ENCODE results near the gene UST.
"Not testable (repeated sequence)": the region's sequence is repeated elsewhere in the genome, so short reads cannot be mapped to it uniquely, and the experiment has no call there.

UST gene

DNA sequence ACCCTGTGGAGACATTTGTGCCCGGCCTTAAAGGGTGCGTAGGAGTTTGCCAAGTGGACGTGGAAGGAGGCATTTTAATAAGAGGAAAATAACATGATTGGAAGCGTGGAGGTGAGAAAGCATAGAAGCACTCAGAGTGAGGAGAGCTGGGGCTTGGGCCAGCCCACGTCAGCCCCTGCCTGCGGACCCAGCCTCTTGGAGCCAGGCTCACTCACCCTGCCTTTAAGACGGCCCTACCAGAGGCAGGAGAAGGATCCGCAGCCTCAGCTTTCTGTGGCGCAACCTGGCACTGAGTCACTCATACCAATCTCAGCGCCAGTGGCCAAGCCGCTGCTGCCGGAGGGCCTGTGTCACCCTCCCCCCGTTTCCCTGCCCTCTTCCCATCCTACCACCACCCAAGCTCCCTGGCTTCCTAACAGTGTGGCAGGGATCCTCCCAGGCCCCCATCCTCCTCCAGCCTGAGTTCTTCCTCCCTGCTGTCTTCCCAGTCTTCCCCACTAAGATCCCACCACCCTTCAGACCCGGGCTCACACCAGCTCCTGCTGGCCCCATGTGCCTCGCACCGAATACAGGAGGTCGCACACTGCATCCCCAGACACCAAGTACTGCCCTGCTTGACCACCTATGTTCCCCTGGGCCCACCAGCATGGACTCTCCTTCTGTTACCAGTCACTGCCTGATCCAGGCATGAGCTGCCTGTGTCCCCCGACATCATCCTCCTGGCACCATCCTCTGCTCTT, 285.2 kb downstream of the UST start:
- peak; percentile 93 for DNase-seq (ENCODE audit: low spot score)
- peak; percentile 82 for FAIRE-seq

DNA sequence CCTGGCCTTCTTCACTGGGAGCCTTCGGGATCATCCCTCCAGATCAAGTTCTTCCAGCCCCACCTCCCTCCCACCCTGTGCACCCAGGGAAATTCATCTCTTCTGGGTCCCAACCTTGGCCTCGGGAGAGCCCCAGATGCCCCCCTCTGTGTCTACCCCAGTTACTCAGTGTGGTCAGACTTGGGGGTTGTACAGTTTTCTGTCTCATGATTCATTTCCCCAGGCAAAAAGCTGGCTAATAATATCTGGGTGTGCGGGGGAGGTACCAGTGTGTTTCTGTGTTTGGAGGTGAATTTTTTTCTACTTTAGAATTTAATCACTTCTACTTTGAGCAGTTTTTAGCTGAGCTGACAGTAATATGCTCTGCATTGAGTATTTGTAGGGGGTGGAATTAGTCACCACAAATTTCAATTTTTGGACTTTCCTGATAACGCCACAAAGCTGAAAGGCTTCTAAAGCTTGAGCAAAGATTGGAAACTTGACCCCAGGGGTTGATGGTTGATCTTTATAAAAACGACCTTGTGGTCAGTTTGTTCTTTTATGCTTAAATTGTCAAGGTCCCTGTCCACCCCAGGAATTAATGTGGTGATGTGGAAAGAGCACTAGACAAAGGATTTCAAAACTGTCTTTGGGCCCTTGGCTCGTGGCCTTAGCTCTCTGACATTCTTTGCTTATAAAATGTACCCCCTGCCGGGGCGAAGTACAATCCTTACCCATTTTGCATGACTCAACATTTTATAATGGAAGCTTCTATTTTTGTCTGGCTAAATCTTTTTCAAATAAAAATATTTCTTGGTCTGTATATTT, 286.0 kb downstream of the UST start:
- FAIRE-seq (peak; percentile 90), DNase-seq (ENCODE audit: low spot score) (peak; percentile 91)

DNA sequence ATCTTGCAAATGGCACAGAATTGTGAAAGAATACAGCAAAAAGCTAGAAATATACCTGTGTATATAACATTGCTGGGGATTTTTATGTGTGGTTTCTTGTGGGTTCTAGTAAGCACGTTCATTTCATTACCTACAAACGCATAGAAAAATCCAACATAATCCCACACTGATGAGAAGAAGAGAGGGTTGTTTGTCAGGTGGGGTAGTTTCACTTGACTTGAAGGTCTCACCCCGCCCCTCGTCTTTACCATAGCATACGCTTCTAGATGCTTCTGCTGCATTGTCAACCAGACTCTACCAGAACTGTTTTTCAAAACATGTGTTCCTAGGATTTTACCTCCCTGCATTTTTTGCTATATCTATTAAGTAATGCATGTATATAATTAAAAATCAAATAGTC, 286.6 kb downstream of the UST start:
- DNase-seq (ENCODE audit: low spot score) (no peak), FAIRE-seq (no peak)

DNA sequence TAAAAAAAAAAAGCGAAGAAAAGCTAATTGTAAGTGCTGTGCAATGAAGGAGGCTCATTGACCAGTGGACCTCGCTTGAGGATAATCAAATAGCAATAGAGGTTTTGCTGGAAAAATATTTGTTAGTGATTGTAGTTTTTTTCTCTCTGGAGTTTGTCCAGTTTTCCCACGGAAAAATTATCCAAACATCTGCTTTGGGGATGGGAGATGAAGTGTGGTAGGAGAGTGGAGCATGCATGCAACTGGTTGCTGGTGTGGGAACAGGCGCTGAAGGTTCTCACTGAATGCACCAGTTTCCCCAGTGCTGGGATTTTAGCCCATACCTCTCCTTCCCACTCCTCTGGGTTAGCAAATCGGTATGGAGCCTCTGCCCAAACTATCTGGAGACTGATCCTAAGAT, 288.9 kb downstream of the UST start:
- no peak for FAIRE-seq
- DNase-seq (ENCODE audit: low spot score) = no peak

DNA sequence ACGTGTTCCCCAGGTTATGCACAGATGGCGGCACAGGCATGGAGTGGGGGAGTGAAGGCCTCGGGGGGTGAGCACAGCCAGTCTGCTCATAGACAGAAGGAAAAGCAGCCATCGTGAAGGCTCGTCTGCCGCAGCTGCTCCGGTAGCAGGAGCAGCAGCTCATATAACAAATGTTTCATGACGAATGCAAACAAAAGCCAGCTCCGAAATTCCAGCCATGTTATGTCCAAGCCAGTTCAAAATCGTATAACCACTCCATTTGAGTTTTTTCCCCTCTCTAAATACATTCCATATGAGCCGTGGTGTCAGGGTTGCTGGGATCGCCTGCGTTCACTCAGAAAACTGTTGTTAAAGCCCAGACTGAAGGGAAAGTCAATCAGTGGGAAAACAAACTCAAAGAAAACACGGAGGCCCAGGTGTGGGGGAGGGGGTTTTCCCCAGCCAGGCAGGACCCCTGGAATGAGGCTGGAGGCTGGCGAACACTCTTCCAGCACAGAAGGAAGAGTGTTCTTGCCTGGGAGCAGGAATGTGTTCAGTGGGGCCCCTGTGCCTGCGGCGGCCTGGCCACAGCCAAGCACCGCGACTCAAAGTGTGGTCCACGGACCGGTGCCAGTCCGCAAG, 290.3 kb downstream of the UST start:
- FAIRE-seq (no peak), DNase-seq (ENCODE audit: low spot score) (no peak)

DNA sequence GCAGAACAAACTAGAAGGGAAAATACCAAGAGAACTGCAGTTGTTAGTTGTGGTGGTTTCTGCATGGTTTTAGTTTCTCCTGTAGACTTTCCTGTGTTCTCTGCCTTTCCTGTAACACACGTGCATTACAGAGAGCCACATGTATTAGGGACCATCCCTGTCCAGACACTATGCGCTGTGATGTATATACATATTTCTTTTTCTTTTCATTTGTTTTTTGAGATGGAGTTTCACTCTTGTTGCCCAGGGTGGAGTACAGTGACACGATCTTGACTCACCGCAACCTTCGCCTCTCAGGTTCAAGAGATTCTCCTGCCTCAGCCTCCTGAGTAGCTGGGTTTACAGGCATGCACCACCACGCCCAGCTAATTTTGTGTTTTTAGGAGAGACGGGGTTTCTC, 292.2 kb downstream of the UST start:
- not testable (repeated sequence) for DNase-seq (ENCODE audit: low spot score); FAIRE-seq

DNA sequence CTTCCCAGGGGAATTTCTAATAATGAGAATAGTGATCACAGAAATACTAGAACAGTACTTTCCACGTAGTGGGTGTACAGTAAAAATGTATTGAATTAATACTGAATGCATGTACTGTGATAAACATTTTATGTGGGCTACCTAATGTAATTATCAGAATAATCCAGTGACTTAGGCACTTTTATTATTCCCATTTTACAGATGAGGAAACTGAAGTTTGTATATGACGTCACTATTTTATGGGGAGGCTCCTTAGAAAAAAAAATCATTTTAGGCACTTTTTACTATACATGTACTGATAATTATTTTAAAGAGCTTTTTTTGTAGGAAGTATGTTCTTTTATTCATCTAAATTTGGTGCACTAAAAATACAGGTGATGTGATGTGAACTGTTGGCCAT, 295.1 kb downstream of the UST start:
- DNase-seq (ENCODE audit: low spot score) (no peak), FAIRE-seq (no peak)

DNA sequence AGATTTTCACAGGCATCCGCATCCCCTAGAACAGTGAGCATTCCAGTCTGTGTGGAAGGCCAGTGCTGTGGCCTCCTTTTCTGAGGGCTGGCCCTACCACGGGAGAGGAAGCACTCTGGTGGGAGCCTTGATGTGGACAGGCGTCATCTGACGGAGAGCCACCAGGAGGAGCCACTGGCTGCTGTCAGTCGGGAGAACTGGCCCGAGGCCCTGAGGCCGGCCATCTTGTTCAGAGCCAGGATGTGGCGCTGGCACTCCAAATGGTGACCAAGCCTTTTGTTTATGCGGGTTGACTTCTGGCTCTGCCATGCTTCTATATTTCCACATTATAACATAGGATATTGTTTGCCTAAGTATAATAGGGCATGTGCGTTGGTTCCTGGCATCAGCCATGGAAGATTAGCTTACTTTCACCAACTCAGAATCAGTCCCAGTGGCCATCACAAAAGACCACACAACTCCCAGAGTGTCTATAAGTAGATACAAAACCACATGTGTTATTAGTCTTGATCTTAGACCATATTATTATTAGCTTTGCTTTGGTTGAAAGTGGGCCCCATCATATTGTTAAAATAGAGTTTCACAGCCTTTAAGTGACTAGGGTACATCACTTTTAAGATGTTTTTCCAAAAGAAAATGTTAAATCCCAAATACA, 296.8 kb downstream of the UST start:
- DNase-seq (ENCODE audit: low spot score) = no peak
- no peak for FAIRE-seq

DNA sequence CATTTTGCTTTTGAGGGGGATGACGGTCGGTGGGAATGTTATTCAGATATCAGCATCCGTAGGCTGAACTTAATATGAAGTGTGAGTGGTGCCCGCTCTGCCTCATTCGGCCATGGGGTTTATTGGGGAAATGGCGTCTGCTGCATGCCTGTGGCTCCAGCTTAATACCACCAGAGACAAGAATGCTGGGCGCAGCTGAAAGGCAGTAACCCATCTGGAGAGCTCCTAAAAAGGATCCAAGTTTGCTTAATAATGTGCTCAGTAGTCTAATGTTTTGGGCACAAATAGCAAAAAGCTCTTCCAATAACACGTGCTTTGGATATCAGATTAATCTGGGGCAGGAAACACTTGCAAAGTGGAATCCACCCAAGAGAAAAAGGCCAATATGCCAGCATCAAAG, 297.7 kb downstream of the UST start:
- DNase-seq (ENCODE audit: low spot score) (no peak), FAIRE-seq (no peak)

DNA sequence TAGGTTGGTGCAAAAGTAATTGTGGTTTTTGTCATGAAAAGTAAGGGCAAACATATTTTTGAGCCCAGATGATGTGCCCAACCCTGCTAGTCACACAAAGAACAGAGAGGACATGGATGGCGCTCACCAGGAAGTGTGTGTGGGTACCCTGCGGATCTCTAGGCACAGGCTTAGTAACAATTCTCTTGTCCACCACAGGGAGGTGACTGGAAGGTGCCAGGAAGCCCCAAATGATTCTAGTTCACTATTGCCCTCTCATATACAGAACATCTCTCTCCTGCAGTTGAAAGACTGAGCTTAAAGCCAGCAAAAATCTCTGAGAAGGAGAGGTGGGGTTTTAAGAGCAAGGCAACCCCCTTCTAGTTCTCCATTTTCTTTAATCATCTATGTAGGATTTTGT, 298.6 kb downstream of the UST start:
- no peak for FAIRE-seq

DNA sequence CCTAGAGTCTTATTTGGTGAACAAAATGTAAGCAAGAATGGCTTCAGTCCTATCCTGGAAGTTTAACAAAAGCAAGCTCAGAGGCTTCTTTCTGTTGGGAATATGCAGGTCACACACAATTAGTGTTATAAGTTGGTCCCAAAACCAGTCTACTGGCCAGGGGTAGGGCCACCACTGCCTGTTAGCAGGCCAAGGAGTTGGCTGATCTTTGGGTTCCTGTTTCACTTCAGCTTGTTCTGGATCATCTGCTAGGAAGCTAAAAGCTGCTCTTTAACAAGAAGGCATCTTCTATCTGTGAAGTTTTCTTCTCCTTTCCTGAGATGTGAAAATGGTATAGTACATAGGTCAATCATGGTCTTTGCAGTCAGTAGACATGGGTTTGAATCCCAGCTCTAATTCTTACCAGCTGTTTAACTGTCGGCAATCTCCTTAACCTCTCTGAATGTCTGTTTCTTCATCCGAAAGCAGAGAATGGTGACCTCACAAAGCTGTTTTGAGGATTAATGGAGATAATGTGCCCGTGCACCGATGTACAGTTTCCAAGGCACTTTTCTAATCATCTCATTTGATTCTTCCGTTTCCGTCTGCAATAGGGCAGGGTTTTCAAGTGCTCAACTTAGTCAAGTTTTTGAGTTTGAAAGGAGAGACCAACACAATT, 299.5 kb downstream of the UST start:
- DNase-seq (ENCODE audit: low spot score) (no peak), FAIRE-seq (no peak)

More for the DNA sequence above, 298.6 kb downstream of the UST start:
- no peak for DNase-seq (ENCODE audit: low spot score)

DNA sequence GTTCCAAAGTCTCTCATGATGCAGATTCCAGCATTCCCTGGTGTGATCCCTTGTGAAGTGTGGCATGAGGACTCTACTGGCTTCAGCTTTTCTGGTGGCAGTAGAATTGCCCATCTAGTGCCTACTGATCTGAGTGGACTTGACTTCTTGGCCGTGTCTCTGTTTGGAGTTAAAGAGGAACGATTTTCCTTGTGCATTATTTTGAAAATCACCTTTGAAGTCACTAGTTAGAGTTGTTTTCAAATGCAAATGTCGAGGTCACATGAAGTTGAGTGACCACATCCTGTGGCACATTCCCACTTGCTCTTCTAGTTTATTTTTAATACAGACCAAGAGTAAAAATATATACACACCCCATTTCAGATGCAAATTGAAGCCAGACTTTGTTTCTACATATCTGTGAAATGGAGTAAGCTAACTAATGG, 300.0 kb downstream of the UST start:
- DNase-seq (ENCODE audit: low spot score) (no peak), FAIRE-seq (no peak)

DNA sequence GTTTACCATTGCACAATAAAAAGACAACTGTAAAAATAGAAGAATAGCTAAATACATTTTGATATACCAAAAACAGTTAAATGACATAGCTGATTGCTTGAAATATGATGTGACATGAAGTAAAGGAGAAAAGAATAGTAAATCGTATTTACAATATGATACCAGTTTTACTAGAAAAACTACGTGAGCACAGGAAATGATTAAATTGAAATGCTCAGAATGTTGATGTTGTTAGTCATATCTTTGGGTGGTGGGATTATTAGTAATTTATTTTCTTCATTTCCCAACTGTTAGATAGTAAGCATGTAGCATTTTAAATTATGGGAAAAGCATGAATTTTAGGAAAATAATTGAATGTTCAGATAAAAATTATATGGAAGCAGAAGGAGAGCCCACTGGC, 302.4 kb downstream of the UST start:
- FAIRE-seq (peak; percentile 83), DNase-seq (ENCODE audit: low spot score) (peak; percentile 37)

DNA sequence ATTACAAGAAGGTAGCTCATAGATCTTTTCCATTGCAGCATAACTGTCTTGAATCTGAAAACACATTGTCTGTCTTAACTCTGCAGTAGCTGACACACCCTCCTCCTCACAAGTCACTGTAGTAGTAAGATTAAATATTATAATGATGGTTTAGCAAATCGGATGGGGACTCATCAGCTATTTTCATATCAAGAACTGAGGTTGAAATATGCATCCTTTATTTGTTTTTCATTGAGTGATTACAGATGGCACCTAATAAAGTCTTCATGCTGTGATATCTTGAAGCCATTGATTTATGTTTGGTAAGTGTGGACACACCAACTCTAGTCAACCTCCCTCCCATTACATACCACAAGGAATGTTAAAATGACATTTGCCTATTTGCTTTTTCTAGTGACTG, 303.3 kb downstream of the UST start:
- FAIRE-seq = no peak

DNA sequence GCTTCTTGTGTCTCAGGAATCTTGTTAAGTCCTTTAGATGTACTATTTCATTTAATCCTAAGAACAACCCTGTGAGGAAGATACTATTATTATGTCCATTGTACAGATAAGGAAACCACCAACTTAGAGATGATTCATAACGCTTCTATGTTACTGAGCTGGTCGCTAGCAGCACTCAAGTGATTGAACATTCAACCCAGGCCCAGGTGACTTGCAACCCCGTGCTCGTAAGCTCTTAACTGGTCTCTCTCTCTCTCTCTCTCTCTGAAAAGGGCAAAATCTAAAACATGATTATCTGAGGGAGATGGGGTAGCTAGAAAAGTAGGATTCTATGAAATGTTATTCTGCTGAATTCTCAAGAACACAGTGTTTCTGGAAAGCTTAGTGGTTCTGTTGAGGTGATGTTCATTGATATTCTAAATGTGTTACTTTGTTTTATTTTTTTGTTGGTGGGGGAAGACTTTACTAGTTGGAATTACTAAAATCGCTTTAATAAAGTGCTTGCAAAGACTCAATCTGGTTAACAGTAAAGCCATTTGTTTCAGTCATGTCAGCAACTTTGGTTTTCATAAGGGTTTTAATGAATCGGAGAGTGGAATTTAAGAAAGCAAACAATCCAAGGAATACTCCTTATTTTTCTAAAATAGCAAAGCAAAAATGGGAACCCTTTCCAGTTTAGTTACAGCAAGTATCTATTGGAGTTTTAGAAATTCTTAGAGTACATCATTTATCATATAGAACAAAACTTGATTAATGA, 305.7 kb downstream of the UST start:
- no peak for FAIRE-seq
- DNase-seq (ENCODE audit: low spot score) = no peak

More for the DNA sequence above, 303.3 kb downstream of the UST start:
- DNase-seq (ENCODE audit: low spot score) = no peak

DNA sequence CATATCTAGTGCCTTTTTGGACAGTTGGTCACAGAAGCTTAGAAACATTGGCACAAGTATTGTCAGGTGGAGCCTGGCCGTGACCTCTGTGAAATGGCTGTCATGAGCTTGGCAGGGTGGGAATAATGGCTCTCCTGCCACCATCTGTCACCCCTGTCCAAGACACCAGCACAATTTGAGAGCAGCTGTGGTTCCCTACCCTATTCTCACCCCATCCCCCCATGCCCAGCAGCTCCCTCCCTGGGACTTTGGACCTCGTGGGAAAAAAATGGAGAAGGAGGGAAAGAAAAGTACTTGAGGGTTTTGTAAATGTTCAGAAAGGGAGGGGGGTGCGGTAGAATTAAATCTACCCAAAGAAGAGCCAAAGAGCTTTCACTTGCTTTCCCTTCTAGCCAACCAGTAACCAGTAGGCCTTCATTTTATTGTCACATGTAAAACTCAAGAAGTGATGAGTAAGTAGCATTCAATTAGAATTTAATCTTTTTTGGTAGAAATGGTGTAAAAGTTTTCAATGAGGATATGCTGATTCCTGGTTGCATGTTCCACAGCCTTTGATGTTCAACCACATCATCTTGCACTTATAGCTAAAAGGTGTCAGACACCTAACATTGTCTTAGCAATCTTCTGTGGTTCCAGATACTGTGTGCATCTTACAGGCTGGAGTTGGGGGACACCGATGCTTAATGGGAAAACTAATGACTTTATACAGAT, 307.2 kb downstream of the UST start:
- FAIRE-seq (no peak), DNase-seq (ENCODE audit: low spot score) (no peak)

DNA sequence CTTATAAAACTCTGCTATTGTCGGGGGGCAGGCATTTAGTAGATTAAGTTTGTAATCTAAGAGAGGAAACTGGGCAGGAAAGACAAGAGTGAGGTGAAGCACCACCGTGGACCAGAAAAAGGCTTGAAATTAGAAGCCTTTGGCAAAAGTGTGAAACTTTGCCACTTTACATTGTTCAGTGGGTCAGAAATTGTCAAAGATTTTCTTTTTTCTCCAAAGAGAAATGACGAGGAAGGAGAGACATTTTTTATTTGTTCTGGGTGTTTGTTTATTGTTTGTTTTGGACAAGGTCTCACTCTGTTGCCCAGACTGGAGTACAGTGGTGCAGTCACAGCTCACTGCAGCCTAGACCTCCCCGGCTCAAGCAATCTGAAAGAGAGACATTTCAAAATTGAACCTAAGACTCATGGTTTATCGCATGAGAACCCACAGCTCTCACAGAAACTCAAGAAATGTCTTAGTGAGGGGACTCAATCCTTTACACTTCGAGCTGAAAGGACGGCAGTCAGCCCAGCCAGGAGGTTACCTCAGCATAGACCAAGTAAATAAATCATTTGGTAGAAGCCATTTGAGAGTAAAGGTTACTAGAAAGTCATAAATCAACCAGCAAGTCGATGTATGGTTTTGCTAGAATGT, 307.8 kb downstream of the UST start:
- no peak for DNase-seq (ENCODE audit: low spot score)
- peak; percentile 41 for FAIRE-seq

DNA sequence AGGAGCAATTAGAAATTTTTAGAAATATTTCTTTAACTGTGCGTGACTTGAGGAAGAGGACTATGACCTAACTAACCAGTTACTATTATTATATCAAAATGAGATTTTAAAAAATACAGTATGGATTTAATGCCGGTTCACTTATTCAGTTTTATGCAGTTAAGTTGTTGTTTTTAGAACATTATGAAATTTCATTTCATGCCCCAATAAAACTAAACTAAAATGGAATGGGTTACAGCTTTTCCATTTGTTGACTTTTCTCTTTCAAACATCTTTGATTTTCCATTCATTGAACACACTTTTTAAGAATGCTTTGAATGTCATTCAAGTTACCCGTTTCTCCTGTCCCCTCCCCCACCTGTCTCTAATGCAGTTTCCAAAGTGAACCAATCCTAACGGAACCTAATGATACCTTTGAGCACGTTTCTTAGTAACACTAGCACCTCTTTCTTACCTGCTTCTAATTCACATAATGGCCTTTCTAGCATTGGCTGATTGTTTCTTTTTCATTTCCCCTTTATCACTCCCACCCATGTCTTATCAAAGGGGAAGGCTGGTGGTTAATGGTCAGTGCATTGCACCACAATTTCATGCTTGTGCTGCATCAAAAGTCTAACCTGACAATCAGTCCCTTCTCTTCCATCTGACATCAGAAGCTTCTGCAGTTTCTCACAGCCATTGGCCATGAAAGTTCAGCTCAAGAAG, 308.5 kb downstream of the UST start:
- FAIRE-seq (no peak), DNase-seq (ENCODE audit: low spot score) (no peak)

Data from RCC 7860 (cell line).